HG02571 (cell line): ENCODE measurements around the gene JHY.

Experiments
- ATAC-seq: cut with Tn5 transposase; IDR thresholded peaks from one replicate; pipeline ENCODE4 v1.9.1; 2021; ENCODE audit warnings: mild to moderate bottlenecking, moderate library complexity; ENCODE audit not compliant: unreplicated experiment

JHY gene

DNA sequence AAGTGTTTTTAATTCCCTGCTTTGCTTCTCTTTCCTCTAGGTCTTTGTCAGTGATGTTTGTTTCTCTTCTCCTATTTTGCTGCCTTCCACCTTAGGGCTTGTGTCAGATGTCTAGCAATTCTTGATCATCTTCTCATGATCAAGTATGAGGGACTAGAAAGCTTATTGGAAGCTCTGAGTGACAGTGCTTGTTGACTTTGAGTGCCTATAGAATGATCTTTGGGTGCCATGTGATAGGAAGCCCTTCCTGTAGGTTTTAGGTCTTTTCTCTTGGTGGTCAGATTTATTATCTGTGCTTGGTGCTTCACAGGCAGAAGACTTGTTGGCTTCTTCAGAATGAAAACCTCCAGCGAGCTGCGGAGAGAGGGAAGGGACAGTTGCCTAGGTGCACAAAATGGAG is 56.0 kb downstream of the JHY start:
- no peak for ATAC-seq

DNA sequence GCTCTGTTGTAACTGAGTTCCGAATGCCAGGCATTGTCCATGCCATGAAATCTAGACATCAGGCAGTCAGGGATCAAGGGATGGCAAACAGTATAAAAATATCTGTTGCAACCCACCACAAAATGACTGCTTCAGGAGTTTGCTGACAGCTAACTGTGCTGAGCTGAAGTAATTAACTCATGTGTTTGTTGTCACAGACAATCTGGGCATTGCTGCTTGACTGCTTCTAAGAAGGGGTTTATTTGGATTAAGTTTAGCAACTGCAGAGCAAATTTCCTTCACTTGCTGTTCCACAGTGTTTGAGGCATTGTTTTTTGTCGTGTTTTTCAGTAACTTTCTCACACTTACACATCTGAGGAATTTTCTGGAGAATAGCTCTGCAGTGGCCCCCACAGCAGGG is 68.7 kb downstream of the JHY start:
- no peak for ATAC-seq

DNA sequence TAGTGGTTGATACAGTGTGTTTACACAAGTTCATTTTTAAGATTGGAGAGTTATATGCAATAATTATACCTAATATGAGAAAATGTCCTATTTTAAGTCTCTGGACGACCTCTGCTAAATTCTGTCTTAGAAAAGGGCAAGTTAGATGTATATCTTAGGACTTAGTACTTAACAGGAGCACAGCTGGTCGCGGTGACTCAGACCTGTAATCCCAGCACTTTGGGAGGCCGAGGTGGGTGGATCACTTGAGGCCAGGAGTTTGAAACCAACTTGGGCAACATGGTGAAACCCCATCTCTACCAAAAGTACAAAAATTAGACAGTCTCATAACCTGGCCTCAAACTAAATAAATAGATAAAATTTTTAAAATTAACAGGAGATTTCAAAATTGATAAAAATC is 71.9 kb downstream of the JHY start:
- ATAC-seq = no peak

DNA sequence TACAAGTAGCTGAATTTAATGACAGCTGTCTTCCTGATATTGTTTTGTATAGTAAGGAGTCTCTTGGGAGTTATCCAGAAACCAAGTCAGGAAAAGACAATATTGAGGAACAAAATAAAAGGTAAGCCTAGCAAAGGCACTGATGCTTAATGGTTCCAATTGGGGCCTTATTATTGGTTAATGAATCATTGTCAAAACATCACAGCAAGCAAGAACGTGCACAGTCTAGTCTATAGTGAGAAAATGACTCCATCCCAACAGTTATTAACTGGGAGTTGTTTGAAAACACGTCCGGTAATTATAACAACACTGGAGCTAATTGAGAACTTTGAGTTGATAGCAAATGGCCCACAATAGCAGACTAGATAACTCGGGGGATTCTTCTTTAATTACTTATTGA is 81.4 kb downstream of the JHY start:
- ATAC-seq = no peak

DNA sequence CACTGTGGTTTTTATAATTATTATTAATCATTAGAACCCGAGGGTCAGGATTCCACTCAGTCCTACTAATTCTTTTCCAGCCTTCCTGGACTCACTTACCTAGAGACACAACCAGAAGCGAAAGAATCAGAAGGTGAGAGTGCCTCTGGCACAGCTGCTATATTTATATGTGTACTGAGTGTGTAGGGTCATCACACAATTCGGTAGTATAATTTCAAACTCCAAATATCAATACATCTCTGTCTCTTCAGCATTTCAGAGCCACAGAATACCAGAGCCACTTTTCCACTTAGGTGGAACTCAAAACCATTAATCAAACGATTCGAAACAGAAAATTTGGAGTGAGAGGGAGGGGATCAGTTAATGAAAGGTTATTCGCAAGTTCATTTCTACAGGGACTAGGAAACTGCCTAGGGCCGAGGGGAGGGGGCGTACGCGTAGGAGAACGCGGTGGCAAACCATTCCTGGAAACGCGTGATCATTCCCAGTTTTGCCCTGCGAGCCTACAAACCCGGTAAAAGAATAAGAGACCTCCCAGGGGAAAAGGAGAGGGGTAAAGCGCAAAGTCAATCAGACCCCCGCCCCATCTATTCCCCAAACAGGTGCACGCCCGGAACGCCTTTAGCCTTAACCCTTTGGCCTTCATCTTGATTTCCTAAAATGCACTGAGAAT is 93.6 kb downstream of the JHY start:
- no peak for ATAC-seq

DNA sequence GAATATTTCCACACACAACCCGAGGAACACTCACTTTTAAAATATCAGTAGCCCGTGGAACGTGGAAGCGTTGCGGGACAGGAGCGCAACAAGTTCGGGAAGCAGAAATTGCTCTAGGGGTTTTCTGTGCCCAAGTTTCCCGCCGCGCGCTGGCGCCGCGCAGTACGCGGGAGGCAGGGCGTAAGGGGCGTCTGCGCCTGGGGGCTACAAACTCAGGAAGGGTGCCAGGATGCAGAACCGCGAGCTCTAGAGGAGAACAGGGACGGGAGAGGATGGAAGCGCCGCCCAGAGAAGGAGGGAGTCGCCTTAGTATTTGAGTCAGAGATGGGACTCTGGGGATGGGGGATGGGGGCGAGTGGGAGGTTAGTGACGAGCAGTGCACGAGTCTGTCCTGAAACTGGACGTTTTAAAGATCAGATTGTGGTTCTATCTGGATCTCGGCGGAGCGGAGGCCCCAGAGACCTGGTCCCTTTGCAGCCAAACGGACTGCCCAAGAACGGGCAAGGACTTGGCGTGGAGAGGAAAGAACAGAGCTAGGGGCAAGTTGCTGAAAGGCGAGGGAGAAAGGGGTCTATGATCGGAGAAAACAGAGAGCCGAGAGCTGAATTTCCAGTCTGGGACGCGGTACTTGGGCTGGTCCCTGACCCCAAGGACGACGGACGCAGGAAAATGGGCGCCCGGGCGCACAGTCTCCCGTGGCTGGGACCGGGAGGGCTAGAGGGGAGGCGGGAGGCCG is 94.3 kb downstream of the JHY start:
- ATAC-seq = no peak

DNA sequence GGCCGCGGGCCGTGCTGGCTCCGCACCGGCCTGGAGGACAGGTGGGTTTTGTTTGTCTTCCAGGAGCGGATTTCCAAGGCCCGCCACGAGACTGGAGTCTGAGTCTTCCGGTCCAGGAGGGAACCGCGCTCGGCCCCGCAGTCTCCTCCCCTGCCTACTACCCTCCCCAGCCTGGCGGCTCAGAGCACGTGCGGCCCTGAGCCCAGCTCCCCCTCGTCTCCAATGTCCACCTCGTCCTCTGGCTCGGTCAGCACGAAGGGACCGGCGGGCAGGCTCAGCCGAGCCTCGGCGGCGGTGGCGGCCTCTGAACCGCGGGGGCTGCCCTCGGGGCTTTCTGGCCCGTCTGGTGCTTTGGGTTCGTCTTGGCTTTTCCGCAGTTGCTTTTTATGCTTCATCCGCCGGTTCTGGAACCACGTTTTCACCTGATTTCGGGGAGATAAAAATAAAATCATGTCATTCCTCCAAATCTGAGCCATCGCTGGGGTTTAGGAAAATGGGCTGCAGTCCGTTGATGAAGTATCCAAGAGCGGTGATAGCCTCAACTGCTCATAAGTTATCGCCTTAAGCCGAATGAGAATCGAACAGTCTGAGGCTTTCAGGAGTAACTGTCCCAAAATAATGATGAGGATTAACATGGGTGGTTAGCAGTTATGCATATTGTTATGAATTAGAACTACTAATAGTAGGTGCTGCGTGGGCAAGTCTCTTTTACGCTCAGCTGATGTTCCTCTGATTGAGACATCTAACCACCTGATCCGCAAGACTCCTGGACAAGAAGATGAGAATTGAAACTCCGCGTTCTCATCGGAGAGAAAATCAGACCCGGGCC is 95.1 kb downstream of the JHY start:
- no peak for ATAC-seq

DNA sequence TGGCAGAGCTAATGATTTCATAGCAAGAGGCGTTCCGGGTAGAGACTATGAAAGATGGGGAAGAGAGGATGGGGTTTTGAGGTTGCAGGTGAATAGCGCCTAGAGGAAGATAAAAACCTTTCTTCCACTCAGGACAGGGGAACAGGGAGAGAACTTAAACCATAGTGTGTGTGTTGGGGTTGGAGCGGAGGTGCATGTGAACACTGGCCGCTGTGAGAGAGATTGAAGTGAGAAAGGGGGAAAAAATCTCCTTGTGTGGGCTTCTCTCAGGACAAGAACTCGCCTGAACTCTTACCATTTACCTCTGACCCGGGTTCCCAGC is 95.7 kb downstream of the JHY start:
- ATAC-seq = no peak

DNA sequence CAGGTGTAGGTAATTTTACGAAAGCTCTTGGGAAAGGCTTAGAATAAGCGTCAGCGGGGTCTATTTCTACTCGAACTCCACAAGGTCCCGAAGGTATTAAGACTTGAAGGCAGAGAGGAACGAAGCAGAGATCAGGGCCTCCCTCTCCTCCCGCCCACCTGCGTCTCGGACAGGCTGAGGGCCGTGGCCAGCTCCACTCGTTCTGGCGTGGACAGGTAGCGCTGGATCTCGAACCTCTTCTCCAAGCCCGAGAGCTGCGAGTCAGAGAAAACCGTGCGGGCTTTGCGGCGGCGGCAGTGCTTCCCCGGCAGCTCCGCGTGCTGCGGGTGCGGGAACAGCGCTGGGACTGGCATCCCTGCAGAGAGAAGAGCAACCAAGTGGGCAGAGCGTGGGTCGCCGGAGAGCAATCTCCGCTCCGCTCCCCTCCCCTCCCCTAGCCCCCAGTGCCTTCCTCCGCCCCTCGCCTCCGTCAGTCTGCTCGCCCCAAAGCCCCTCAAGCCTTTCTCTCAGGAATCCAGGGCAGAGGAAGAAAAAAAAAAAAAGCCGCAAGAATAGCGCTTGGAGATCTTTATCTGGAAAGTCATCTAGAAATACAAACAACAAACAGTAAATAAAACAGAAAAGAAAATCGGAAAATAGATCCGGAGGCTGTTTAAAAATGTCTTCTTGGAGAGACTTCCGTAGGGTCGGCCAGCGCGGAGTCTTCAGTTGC is 96.7 kb downstream of the JHY start:
- no peak for ATAC-seq

DNA sequence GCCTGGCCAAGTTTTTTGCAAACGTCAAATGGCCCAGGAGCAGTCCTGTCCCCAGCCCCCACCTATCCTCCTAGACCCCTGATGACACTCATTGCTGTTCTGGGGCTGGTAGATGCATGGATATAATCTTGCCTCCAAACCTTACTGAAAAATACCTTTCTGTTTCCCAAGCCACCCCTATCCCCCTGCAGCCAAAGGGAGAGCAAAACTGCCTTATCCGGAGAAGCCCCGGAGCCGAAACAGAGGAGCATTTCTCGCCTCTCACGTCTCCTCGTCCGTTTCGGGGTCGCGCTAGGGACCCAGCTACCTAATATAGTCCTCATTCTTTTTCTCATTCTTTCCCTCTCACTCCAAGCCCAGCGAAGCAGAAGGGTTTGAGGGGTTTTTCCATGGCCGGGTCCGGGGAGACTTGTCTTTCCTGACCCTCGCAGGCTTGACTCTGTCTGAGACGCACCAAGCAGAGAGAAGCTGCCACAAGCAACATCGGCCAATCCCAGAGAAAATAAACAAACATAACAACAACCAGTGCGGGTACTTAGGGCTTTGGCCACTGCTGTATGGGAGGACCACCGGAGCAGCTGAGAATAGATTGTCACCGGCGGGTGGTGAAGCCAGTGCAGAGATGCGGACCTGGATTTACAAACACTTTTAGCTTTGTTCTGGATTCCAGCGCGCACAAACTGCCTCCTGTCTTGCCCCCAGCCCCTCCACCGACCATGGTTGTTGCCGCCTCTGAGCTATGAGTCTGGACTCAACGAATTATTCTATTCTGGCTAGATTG is 97.4 kb downstream of the JHY start:
- no peak for ATAC-seq

DNA sequence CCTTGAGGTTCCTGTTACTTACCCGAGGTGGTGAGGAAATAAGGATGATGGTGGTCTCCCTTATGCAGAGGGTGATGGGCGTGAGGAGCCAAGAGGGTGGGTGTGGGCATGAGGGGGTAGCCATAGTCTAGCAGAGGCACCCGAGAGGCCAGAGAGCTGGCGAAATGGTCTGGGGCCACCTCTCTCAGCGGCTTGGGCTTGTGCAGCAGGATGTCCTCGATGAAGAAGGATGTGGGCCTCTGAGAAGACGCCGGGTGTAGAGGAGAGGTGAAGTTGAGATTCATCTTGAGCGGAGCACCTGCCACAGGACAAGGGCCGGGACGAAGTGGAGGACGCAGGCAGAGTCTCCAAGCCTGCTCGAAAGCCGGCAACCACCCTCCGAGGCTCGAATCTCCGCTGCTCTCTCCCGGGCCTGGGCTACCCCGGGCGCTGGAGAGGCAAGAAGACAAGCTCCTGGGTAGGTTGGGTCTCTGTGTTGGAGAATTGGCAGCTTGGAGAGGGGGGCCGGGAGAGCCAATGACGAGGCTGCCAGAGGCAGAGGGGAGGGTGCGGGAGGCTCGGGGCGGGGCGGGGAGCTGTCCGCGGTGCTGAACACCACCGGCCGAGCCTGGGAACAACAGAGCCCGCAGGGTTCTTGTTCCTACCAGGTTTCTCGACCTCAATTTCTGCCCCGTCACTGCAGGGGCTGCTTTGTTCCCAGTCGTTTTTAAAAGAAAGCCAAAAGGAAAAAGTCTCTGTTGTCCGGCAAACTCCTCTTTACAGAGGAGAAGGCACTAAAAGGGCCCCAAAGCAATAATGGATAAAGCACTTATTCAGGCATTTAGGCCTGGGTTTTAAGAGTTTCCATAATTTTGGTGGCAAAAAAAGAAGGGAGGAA is 99.1 kb downstream of the JHY start, which contains the start of gene BSX:
Gene BSX (minus strand): TSS at position 447 of the 877 bp plus-strand sequence. CDS start 163 bp downstream, at position 284.
- ATAC-seq = no peak

DNA sequence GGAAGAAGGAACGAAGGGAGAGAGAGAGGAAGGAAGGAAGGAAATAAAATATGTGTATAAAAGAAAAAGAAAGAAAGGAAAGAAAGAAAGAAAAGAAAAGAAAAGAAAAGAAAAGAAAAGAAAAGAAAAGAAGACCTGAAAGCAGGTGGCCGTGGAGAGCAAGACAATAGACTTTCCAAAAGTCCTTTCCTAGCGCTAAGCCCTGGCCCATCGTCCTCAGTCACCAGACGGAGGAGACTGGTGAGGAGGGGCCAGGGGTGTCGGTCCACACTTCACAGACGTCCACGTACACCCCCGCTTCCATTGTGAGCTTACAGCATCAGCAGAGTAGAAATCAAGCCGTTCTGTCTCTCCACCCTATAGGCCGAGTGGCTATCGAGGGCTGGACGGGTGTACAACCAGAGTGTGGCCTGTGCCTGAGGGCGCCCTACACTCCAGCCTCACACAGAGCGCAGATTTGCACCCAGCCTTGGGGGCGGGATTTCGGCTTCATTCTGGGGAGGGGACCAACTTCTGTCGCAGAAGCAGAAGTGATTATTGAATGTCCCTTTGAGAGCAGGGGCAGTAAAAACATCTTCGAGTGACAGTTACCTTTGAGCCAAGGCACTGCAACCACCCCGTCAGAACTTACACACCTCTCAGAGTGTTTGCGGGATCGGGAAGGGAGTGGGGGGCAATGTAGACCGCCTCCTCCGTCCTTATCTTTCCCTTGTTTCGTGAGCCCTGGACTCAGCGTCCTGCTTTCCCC is 101.1 kb downstream of the JHY start:
- ATAC-seq = no peak

DNA sequence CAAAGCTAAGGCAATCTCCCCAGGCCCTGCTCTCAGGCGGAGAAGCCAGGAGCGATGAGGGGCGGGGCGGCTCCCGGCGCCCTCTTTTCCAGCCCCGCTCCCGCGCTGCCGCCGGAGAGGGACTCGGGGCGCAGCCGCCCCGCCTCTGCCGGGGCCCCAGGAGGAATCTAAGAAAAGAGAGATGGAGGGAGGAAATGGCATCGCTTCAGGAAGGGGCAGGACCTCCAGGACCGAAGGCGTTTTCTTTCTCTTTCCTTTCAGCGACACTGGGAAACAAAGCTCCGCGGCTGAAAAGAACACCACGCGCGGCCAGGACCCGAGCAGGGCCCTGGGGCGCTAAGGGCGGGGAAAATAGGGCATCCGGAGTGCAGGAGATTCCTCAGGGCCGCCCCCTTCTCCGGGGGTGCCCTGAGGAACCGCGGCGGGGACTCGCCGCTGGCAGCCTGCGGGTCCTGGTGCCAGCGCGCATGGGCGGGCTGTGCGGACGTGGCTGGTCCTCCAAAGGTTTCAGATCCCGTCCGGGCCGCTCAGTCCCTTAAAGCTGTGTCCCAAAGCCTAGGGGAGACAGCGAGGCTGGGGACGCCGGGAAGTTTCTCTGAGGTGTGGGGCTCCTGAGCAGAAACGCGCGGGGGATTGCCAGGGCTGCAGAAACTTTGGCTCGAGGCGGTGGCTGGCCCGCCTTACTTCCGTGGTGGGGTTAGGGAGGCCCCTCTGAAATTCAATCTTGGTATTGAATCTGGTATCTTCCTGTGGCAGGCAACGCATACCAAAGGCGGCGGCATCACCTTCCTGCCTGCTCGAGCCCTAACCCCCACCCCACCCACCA is 101.8 kb downstream of the JHY start:
- ATAC-seq = no peak

DNA sequence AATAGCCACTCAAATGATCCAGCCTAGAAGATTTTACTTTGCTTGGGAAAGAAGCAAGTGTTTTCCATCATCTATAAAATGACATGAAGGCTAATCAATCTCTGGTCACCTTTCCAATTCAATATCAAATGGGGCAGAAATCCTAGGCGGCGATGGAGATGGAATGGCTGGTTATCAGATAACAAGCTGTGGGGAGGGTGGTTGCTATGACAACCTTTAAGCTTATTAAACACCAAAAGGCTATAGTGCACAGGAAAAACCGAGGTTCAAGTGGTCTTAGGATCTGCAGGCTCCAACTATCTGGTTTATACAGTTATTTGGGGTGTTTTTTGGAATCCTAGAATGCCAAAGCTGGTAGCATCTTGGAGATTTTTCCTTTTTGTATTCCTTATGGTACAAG is 113.0 kb downstream of the JHY start:
- no peak for ATAC-seq

DNA sequence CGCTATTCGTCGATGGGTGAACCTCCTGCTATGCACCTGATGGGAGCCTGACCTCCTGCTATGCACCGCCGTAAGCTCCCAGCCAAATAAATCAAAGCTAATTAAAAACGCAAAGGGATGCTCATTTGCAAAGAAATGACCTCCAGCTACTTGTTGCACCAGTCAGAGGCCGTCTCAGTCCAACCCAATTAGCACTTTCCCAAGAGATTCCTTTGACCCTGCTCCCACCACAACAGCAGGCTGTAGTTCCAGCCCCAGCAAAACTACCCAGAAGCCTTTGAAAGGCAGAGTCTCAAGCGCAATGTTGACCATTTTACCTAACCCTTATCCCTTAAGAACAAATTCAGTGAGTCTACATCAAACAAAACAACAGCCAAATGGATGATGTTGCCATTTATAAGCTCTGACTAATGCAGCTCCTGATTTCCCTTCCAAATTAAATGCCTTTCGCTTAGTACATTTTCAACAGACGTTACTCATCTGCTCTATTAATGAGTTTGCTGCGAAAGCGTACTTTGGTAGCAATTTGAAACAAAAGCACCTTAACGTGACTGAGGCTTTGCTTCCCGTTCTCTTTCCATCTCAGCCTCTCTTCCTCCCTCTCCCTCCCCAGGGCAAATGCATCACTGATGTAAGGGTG is 116.3 kb downstream of the JHY start:
- no peak for ATAC-seq

DNA sequence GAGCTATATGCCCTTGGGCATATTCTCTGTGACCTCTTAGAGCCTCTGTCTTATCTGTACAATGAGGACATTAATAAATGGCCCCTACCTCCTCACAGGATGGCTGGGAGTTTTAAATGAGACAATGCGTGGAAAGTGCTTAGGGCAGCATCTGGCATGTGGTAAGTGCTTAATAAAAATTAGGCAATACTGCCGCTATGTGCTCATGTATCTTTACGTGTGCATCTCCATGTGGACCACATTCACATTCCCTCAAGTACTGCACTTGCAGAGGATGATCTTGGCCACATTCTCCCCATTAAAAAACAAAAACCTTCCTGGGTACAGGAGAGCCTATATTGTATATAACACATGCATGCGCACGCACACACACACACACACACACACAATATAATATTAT is 118.2 kb downstream of the JHY start:
- ATAC-seq = no peak

DNA sequence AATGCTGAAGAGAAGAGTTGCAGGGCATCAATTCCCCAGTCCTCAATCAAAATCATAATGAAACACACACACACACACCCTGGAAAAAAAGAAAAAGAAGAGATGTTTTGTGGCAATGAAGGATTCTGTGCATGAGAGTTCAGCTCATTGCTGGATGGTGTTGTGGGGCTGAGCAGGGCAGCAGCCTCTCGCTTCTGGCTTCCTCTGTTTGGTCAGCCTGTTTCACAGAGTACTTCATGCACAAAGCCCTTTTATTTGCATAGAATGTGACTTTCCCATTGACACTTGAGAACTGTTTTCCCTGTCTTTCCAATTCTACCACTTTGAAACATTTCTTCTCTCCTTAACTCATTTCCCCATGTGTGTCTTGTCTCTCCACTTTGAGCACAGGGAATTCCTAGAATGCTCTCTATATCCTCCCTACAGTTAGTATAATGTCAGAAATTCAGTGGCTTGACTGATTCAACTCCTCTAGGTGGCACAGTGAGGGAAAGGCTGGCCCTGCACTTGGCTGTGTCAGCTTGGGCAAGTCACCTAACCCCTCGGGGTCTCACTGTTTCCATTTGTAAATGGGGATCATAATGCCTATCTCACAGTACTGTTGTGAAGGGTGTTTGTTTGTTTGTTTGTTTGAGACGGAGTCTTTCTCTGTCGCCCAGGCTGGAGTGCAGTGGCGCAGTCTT is 124.4 kb downstream of the JHY start:
- ATAC-seq = no peak
